Measurements from ENCODE around the gene PIP5K1C.

DNA sequence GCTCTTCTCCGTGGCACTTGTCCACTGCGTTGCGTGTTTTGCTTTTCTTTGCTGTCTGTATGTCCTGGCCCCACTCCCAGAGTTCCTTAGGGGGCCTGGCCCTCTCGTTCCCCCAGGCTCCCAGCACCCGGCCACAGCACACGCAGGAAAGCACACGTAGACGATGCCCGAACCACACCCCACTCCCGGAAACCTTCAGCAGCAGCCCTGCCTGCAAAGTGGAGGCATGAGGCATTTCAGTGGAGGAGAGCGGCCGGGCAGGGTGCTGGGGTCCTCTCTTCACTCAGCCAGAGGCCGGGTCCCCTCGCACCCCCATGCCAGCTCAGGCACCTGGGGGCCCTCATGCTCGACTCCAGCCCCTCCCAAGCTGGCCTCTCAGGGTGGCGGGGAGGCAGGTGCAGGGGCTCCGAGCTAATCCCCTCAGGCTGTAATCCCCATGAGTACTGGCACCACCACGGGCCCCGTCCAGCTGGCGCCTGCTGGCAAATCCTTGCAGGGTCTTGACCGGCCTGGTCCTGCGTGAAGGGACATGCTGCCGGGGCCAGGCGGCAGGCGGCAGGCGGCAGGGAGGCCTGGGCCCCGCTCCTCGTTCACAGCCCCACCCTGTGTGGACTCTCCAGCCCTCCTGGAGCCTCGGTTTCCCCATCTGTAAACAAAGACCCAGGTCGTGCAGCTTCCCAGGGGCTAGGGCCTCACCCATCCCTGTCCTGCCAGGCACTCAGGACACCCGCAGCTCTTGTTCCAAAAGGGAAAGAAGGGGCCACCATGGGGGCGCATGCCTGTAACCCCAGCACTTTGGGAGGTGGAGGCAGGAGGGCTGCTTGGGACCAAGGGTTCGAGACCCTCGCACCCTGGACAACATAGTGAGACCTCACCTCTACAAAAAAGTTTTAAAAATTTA lies 7.0 kb downstream of the PIP5K1C start:
- TF ChIP-seq, protein P1, sequence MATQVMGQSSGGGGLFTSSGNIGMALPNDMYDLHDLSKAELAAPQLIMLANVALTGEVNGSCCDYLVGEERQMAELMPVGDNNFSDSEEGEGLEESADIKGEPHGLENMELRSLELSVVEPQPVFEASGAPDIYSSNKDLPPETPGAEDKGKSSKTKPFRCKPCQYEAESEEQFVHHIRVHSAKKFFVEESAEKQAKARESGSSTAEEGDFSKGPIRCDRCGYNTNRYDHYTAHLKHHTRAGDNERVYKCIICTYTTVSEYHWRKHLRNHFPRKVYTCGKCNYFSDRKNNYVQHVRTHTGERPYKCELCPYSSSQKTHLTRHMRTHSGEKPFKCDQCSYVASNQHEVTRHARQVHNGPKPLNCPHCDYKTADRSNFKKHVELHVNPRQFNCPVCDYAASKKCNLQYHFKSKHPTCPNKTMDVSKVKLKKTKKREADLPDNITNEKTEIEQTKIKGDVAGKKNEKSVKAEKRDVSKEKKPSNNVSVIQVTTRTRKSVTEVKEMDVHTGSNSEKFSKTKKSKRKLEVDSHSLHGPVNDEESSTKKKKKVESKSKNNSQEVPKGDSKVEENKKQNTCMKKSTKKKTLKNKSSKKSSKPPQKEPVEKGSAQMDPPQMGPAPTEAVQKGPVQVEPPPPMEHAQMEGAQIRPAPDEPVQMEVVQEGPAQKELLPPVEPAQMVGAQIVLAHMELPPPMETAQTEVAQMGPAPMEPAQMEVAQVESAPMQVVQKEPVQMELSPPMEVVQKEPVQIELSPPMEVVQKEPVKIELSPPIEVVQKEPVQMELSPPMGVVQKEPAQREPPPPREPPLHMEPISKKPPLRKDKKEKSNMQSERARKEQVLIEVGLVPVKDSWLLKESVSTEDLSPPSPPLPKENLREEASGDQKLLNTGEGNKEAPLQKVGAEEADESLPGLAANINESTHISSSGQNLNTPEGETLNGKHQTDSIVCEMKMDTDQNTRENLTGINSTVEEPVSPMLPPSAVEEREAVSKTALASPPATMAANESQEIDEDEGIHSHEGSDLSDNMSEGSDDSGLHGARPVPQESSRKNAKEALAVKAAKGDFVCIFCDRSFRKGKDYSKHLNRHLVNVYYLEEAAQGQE (IDR thresholded peaks at IDR 0.05; ENCODE audit: insufficient read depth in 1 of 2, low read depth in 2 of 2, low read length in 2 of 2): no peak
- no peak for TF ChIP-seq FOXP2 (optimal IDR thresholded peaks at IDR 0.05; ENCODE audit: borderline replicate concordance, extremely low read depth, extremely low read length, insufficient read depth)
- TF ChIP-seq POLR2AphosphoS5 (IDR thresholded peaks at IDR 0.05; ENCODE audit: low read depth, low read length): no peak

Measured in PFSK-1 (cell line).